ENCODE results near the gene RNF123.

RNF123 gene

GRCh38 chr3:49689046-49689907 is at the start of gene RNF123, which contains the start of gene MST1:
Gene RNF123 (plus strand): TSS chr3:49689557. CDS start chr3:49691166, 1,609 bp downstream.
Gene MST1 (minus strand): TSS chr3:49689474. CDS start chr3:49688691, 783 bp downstream.
- Histone ChIP-seq H3K4me1 (ENCODE audit: insufficient read depth, low read length) (peaks cover 15% of the 10 kb centered on the region), H3K9ac (ENCODE audit: low read length) (peak within 1 kb of the TSS; percentile 71), H3K4me3 (ENCODE audit: low read depth in 1 of 2, low read length in 2 of 2) (peak within 1 kb of the TSS; percentile 84 to 91), H3K9me3 (ENCODE audit: low read length) (no peaks in the 10 kb centered on the region), H3K27me3 (ENCODE audit: control insufficient read depth in 1 of 2, insufficient read depth in 2 of 2, low read length in 2 of 2) (peaks cover 0 to 8% of the 10 kb centered on the region in 2 donors), H3K27ac (ENCODE audit: low read depth, low read length) (peak within 1 kb of the TSS; percentile 84), H3K36me3 (ENCODE audit: insufficient read depth, low read length) (no peaks in the 10 kb centered on the region)

- H3K9ac ChIP-seq (ENCODE audit: low read length), result no peak overlapping the region
- no peaks in the 10 kb centered on the region for H3K36me3 ChIP-seq (ENCODE audit: insufficient read depth, low read length)
- H3K4me1 ChIP-seq (ENCODE audit: insufficient read depth, low read length), result no peaks in the 10 kb centered on the region
- no peak overlapping the region for H3K4me3 ChIP-seq (ENCODE audit: low read depth in 1 of 2, low read length in 2 of 2)
- no peak overlapping the region for H3K27ac ChIP-seq (ENCODE audit: low read depth, low read length)
- no peaks in the 10 kb centered on the region for H3K27me3 ChIP-seq (ENCODE audit: control insufficient read depth in 1 of 2, insufficient read depth in 2 of 2, low read length in 2 of 2)
- H3K9me3 ChIP-seq (ENCODE audit: low read length), result no peaks in the 10 kb centered on the region
Observed at GRCh38 chr3:49641292-49641691, 48.1 kb upstream of the RNF123 start.

GRCh38 chr3:49641921-49642707 is 47.2 kb upstream of the RNF123 start:
- Histone ChIP-seq H3K4me1 (ENCODE audit: insufficient read depth, low read length) (no peaks in the 10 kb centered on the region), H3K9me3 (ENCODE audit: low read length) (no peaks in the 10 kb centered on the region), H3K4me3 (ENCODE audit: low read depth in 1 of 2, low read length in 2 of 2) (no peak overlapping the region), H3K27ac (ENCODE audit: low read depth, low read length) (no peak overlapping the region), H3K27me3 (ENCODE audit: control insufficient read depth in 1 of 2, insufficient read depth in 2 of 2, low read length in 2 of 2) (no peaks in the 10 kb centered on the region), H3K36me3 (ENCODE audit: insufficient read depth, low read length) (no peaks in the 10 kb centered on the region), H3K9ac (ENCODE audit: low read length) (no peak overlapping the region)

- Histone ChIP-seq H3K9me3 (ENCODE audit: low read length) (no peaks in the 10 kb centered on the region), H3K9ac (ENCODE audit: low read length) (no peak overlapping the region), H3K4me3 (ENCODE audit: low read depth in 1 of 2, low read length in 2 of 2) (no peak overlapping the region), H3K27me3 (ENCODE audit: control insufficient read depth in 1 of 2, insufficient read depth in 2 of 2, low read length in 2 of 2) (no peaks in the 10 kb centered on the region), H3K4me1 (ENCODE audit: insufficient read depth, low read length) (no peaks in the 10 kb centered on the region), H3K27ac (ENCODE audit: low read depth, low read length) (no peak overlapping the region), H3K36me3 (ENCODE audit: insufficient read depth, low read length) (no peaks in the 10 kb centered on the region)
Observed at GRCh38 chr3:49642708-49643145, 46.6 kb upstream of the RNF123 start.

GRCh38 chr3:49644684-49645083 is 44.7 kb upstream of the RNF123 start:
- no peaks in the 10 kb centered on the region for H3K27me3 ChIP-seq (ENCODE audit: control insufficient read depth in 1 of 2, insufficient read depth in 2 of 2, low read length in 2 of 2)
- H3K4me3 ChIP-seq (ENCODE audit: low read depth in 1 of 2, low read length in 2 of 2), result no peak overlapping the region
- H3K9me3 ChIP-seq (ENCODE audit: low read length), result no peaks in the 10 kb centered on the region
- no peak overlapping the region for H3K27ac ChIP-seq (ENCODE audit: low read depth, low read length)
- H3K9ac ChIP-seq (ENCODE audit: low read length), result no peak overlapping the region
- no peaks in the 10 kb centered on the region for H3K36me3 ChIP-seq (ENCODE audit: insufficient read depth, low read length)
- H3K4me1 ChIP-seq (ENCODE audit: insufficient read depth, low read length), result no peaks in the 10 kb centered on the region

- Histone ChIP-seq H3K9me3 (ENCODE audit: low read length) (no peaks in the 10 kb centered on the region), H3K4me1 (ENCODE audit: insufficient read depth, low read length) (no peaks in the 10 kb centered on the region), H3K27me3 (ENCODE audit: control insufficient read depth in 1 of 2, insufficient read depth in 2 of 2, low read length in 2 of 2) (no peaks in the 10 kb centered on the region), H3K4me3 (ENCODE audit: low read depth in 1 of 2, low read length in 2 of 2) (no peak overlapping the region), H3K9ac (ENCODE audit: low read length) (no peak overlapping the region), H3K27ac (ENCODE audit: low read depth, low read length) (no peak overlapping the region), H3K36me3 (ENCODE audit: insufficient read depth, low read length) (no peaks in the 10 kb centered on the region)
Observed at GRCh38 chr3:49646236-49646635, 43.1 kb upstream of the RNF123 start.

- no peaks in the 10 kb centered on the region for H3K36me3 ChIP-seq (ENCODE audit: insufficient read depth, low read length)
- H3K4me3 ChIP-seq (ENCODE audit: low read depth in 1 of 2, low read length in 2 of 2), result no peak overlapping the region
- no peak overlapping the region for H3K27ac ChIP-seq (ENCODE audit: low read depth, low read length)
- H3K4me1 ChIP-seq (ENCODE audit: insufficient read depth, low read length), result no peaks in the 10 kb centered on the region
- no peak overlapping the region for H3K9ac ChIP-seq (ENCODE audit: low read length)
- H3K9me3 ChIP-seq (ENCODE audit: low read length), result no peaks in the 10 kb centered on the region
- H3K27me3 ChIP-seq (ENCODE audit: control insufficient read depth in 1 of 2, insufficient read depth in 2 of 2, low read length in 2 of 2), result no peaks in the 10 kb centered on the region
Observed at GRCh38 chr3:49647741-49648140, 41.6 kb upstream of the RNF123 start.

GRCh38 chr3:49648354-49649019 is 40.9 kb upstream of the RNF123 start:
- H3K4me3 ChIP-seq (ENCODE audit: low read depth in 1 of 2, low read length in 2 of 2), result no peak overlapping the region
- H3K27me3 ChIP-seq (ENCODE audit: control insufficient read depth in 1 of 2, insufficient read depth in 2 of 2, low read length in 2 of 2), result no peaks in the 10 kb centered on the region
- no peaks in the 10 kb centered on the region for H3K36me3 ChIP-seq (ENCODE audit: insufficient read depth, low read length)
- H3K27ac ChIP-seq (ENCODE audit: low read depth, low read length), result no peak overlapping the region
- H3K4me1 ChIP-seq (ENCODE audit: insufficient read depth, low read length), result no peaks in the 10 kb centered on the region
- no peak overlapping the region for H3K9ac ChIP-seq (ENCODE audit: low read length)
- H3K9me3 ChIP-seq (ENCODE audit: low read length), result no peaks in the 10 kb centered on the region

GRCh38 chr3:49649576-49649975 is 39.8 kb upstream of the RNF123 start:
- H3K4me1 ChIP-seq (ENCODE audit: insufficient read depth, low read length), result no peaks in the 10 kb centered on the region
- H3K4me3 ChIP-seq (ENCODE audit: low read depth in 1 of 2, low read length in 2 of 2), result no peak overlapping the region
- H3K27ac ChIP-seq (ENCODE audit: low read depth, low read length), result no peak overlapping the region
- no peaks in the 10 kb centered on the region for H3K27me3 ChIP-seq (ENCODE audit: control insufficient read depth in 1 of 2, insufficient read depth in 2 of 2, low read length in 2 of 2)
- H3K9me3 ChIP-seq (ENCODE audit: low read length), result no peaks in the 10 kb centered on the region
- H3K9ac ChIP-seq (ENCODE audit: low read length), result no peak overlapping the region
- no peaks in the 10 kb centered on the region for H3K36me3 ChIP-seq (ENCODE audit: insufficient read depth, low read length)

- H3K9ac ChIP-seq (ENCODE audit: low read length), result no peak overlapping the region
- H3K27me3 ChIP-seq (ENCODE audit: control insufficient read depth in 1 of 2, insufficient read depth in 2 of 2, low read length in 2 of 2), result no peaks in the 10 kb centered on the region
- H3K9me3 ChIP-seq (ENCODE audit: low read length), result no peaks in the 10 kb centered on the region
- H3K4me1 ChIP-seq (ENCODE audit: insufficient read depth, low read length), result no peaks in the 10 kb centered on the region
- H3K27ac ChIP-seq (ENCODE audit: low read depth, low read length), result no peak overlapping the region
- no peaks in the 10 kb centered on the region for H3K36me3 ChIP-seq (ENCODE audit: insufficient read depth, low read length)
- H3K4me3 ChIP-seq (ENCODE audit: low read depth in 1 of 2, low read length in 2 of 2), result no peak overlapping the region
Observed at GRCh38 chr3:49650177-49650576, 39.2 kb upstream of the RNF123 start.

- H3K9ac ChIP-seq (ENCODE audit: low read length), result no peak overlapping the region
- H3K9me3 ChIP-seq (ENCODE audit: low read length), result no peaks in the 10 kb centered on the region
- H3K36me3 ChIP-seq (ENCODE audit: insufficient read depth, low read length), result no peaks in the 10 kb centered on the region
- H3K27me3 ChIP-seq (ENCODE audit: control insufficient read depth in 1 of 2, insufficient read depth in 2 of 2, low read length in 2 of 2), result no peaks in the 10 kb centered on the region
- no peak overlapping the region for H3K27ac ChIP-seq (ENCODE audit: low read depth, low read length)
- no peak overlapping the region for H3K4me3 ChIP-seq (ENCODE audit: low read depth in 1 of 2, low read length in 2 of 2)
- no peaks in the 10 kb centered on the region for H3K4me1 ChIP-seq (ENCODE audit: insufficient read depth, low read length)
Observed at GRCh38 chr3:49650637-49651036, 38.7 kb upstream of the RNF123 start.

Data from muscle layer of colon (tissue), 2 donors.